Vagina (tissue), 2 donors: ENCODE results near the gene MRPL41. TPM values are rescaled to one million over a fixed set of nuclear protein-coding genes. Genes with fewer than 3 reads are reported as not detected.
A peak's percentile ranks its signal among the peaks of the same experiment; 100 is the strongest.
"Not testable (repeated sequence)": the region's sequence is repeated elsewhere in the genome, so short reads cannot be mapped to it uniquely, and the experiment has no call there.

ENCODE experiments used
- DNase-seq, 2 donors: peaks; one replicate each; pipeline ENCODE4 v3.0.0-alpha.2; 2017; ENCODE audit errors: extremely low spot score in 2 of 2
- H3K27ac ChIP-seq: fragments of 200-600 bp; sonication (generic); one replicate; pipeline ENCODE4 v1.5.1; 2019
- H3K27me3 ChIP-seq: fragments of 200-600 bp; sonication (generic); one replicate; pipeline ENCODE4 v1.5.1; 2019
- H3K36me3 ChIP-seq, 2 donors: fragments of 200-600 bp; sonication (generic); one replicate each; pipeline ENCODE4 v1.5.1; 2017 to 2019
- H3K4me1 ChIP-seq: fragments of 200-600 bp; sonication (generic); one replicate; pipeline ENCODE4 v1.5.1; 2019
- H3K4me3 ChIP-seq, 2 donors: fragments of 200-600 bp; sonication (generic); 1 replicate in 1 of 2; 2 replicates in 1 of 2; pipeline ENCODE4 v1.5.1; 2016 to 2019
- H3K9me3 ChIP-seq: fragments of 200-600 bp; sonication (generic); one replicate; pipeline ENCODE4 v1.5.1; 2019
- CTCF ChIP-seq, 3 experiments: fragments of 450-650 bp in 2 of 3; fragments of 200-600 bp in 1 of 3; sonication (generic) in 1 of 3; IDR thresholded peaks; one replicate each; pipeline ENCODE4 v1.5.1; 2017 to 2019; ENCODE audit warnings: antibody characterized with exemption in 3 of 3, mild to moderate bottlenecking in 2 of 3, moderate library complexity in 2 of 3
- POLR2A ChIP-seq, 2 donors: fragments of 450-650 bp; IDR thresholded peaks; one replicate each; pipeline ENCODE4 v1.6.1; 2017; ENCODE audit warnings: antibody characterized with exemption in 2 of 2, mild to moderate bottlenecking in 2 of 2, moderate library complexity in 2 of 2
- POLR2AphosphoS5 ChIP-seq, 2 donors: sonication (generic); formaldehyde crosslinking; IDR thresholded peaks; one replicate each; pipeline ENCODE4 v1.9.0; 2017; ENCODE audit warnings: antibody characterized with exemption in 2 of 2, mild to moderate bottlenecking in 2 of 2, low read depth in 1 of 2; ENCODE audit not compliant: insufficient read depth in 1 of 2
- intact Hi-C: fragments of 100-400 bp; cut with DNase I; formaldehyde crosslinking; loops from one replicate; pipeline ENCODE4 v1.15.1; 2023
- total RNA-seq: library from RNA; depleted of rRNA; stranded (reverse); fragments of >200 nt; gene quantifications from one replicate; pipeline ENCODE4 v1.2.3, GENCODE V29; 2016

The MRPL41 gene
- total RNA-seq, 1 donor from 2014 or later = 83.7 TPM

GRCh38 chr9:137524981-137525317, 26.7 kb upstream of the MRPL41 start:
- no peak overlapping the region for H3K27ac ChIP-seq
- TF ChIP-seq POLR2A (IDR thresholded peaks at IDR 0.05) (no peak), CTCF (IDR thresholded peaks at IDR 0.05) (no peak), POLR2AphosphoS5 (IDR thresholded peaks at IDR 0.05; ENCODE audit: insufficient read depth in 1 of 2, low read depth in 1 of 2) (no peak)
- no peaks in the 10 kb centered on the region for H3K27me3 ChIP-seq
- H3K9me3 ChIP-seq = no peaks in the 10 kb centered on the region
- intact Hi-C loops = no loop called here
- H3K4me1 ChIP-seq = no peaks in the 10 kb centered on the region
- no peaks in the 10 kb centered on the region for H3K36me3 ChIP-seq
- no peak overlapping the region for H3K4me3 ChIP-seq
- no peak for DNase-seq

- TF ChIP-seq CTCF (IDR thresholded peaks at IDR 0.05) (no peak), POLR2AphosphoS5 (IDR thresholded peaks at IDR 0.05; ENCODE audit: insufficient read depth in 1 of 2, low read depth in 1 of 2) (no peak)
- Histone ChIP-seq H3K27ac (no peak overlapping the region), H3K4me3 (no peak overlapping the region), H3K27me3 (no peaks in the 10 kb centered on the region), H3K4me1 (peaks cover 7% of the 10 kb centered on the region), H3K36me3 (no peaks in the 10 kb centered on the region), H3K9me3 (no peaks in the 10 kb centered on the region)
- no peak for DNase-seq
- intact Hi-C loops = no loop called here
Measured at GRCh38 chr9:137530331-137530730, 21.3 kb upstream of the MRPL41 start.

- TF ChIP-seq POLR2AphosphoS5 (IDR thresholded peaks at IDR 0.05; ENCODE audit: insufficient read depth in 1 of 2, low read depth in 1 of 2) (no peak), POLR2A (IDR thresholded peaks at IDR 0.05) (no peak), CTCF (IDR thresholded peaks at IDR 0.05) (no peak)
- intact Hi-C loops = no loop called here
- no peak overlapping the region for H3K27ac ChIP-seq
Measured at GRCh38 chr9:137531099-137531765, 20.4 kb upstream of the MRPL41 start.

GRCh38 chr9:137532891-137533468, 18.7 kb upstream of the MRPL41 start:
- H3K4me1 ChIP-seq, H3K9me3 ChIP-seq, H3K4me3 ChIP-seq, H3K27me3 ChIP-seq, H3K27ac ChIP-seq, H3K36me3 ChIP-seq, intact Hi-C loops, DNase-seq: not testable (repeated sequence)

More at GRCh38 chr9:137531099-137531765, 20.4 kb upstream of the MRPL41 start:
- no peak overlapping the region for H3K4me3 ChIP-seq
- no peaks in the 10 kb centered on the region for H3K27me3 ChIP-seq
- no peak for DNase-seq
- peaks cover 7% of the 10 kb centered on the region for H3K4me1 ChIP-seq
- no peaks in the 10 kb centered on the region for H3K36me3 ChIP-seq
- H3K9me3 ChIP-seq = no peaks in the 10 kb centered on the region

GRCh38 chr9:137534256-137535119, 17.2 kb upstream of the MRPL41 start:
- Histone ChIP-seq H3K4me1 (peaks cover 7% of the 10 kb centered on the region), H3K4me3 (no peak overlapping the region), H3K27me3 (no peaks in the 10 kb centered on the region), H3K9me3 (no peaks in the 10 kb centered on the region), H3K36me3 (no peaks in the 10 kb centered on the region), H3K27ac (no peak overlapping the region)
- intact Hi-C loops = no loop called here
- TF ChIP-seq CTCF (IDR thresholded peaks at IDR 0.05) (peak in 2 of 3 experiments; percentile 23 to 76), POLR2AphosphoS5 (IDR thresholded peaks at IDR 0.05; ENCODE audit: insufficient read depth in 1 of 2, low read depth in 1 of 2) (peak in 1 of 2 donors; percentile 53), POLR2A (IDR thresholded peaks at IDR 0.05) (no peak)
- no peak for DNase-seq
